Skeletal muscle satellite cell (primary cell): ENCODE data around the gene PLOD1. TPM values are rescaled to one million over a fixed set of nuclear protein-coding genes. Genes with fewer than 3 reads are reported as not detected.
"Not testable (repeated sequence)": the region's sequence is repeated elsewhere in the genome, so short reads cannot be mapped to it uniquely, and the experiment has no call there.

Source experiments
- H3K27me3 ChIP-seq: 2 replicates; pipeline ENCODE4 v1.7.0; 2013; ENCODE audit warnings: low read length; ENCODE audit not compliant: control insufficient read depth, insufficient read depth
- H3K36me3 ChIP-seq: 2 replicates; pipeline ENCODE4 v1.7.0; 2013; ENCODE audit warnings: mild to moderate bottlenecking, control low read depth, low read length; ENCODE audit not compliant: insufficient read depth
- H3K4me1 ChIP-seq: 2 replicates; pipeline ENCODE4 v1.7.0; 2013; ENCODE audit warnings: low read length; ENCODE audit not compliant: control insufficient read depth, insufficient read depth
- H3K4me2 ChIP-seq: 2 replicates; pipeline ENCODE4 v1.7.0; 2013; ENCODE audit warnings: mild to moderate bottlenecking, low read length
- H3K4me3 ChIP-seq: 2 replicates; pipeline ENCODE4 v1.7.0; 2013; ENCODE audit warnings: low read length
- H3K9ac ChIP-seq: 2 replicates; pipeline ENCODE4 v1.7.0; 2013; ENCODE audit warnings: mild to moderate bottlenecking, low read depth, low read length, moderate library complexity
- H3K9me3 ChIP-seq: replicated peaks from 2 replicates; pipeline ENCODE4 v1.7.0; 2013; ENCODE audit warnings: mild to moderate bottlenecking, control low read depth, low read length
- total RNA-seq: library from RNA; depleted of rRNA; stranded (reverse); fragments of >200 nt; gene quantifications from 2 replicates; pipeline ENCODE4 v1.2.3, GENCODE V29; 2012; rRNA removed

Gene PLOD1
- 267 and 303 TPM in 2 replicates for total RNA-seq

- no peaks in the 10 kb centered on the region for H3K27me3 ChIP-seq
- peak within 1 kb of the TSS; percentile 83 for H3K4me3 ChIP-seq
- H3K36me3 ChIP-seq, result peaks cover 10% of the 10 kb centered on the region
- peak within 1 kb of the TSS; percentile 96 for H3K4me2 ChIP-seq
- H3K9me3 ChIP-seq, result no peaks in the 10 kb centered on the region
- H3K4me1 ChIP-seq, result peaks cover 60% of the 10 kb centered on the region
- H3K9ac ChIP-seq, result peak within 1 kb of the TSS; percentile 84
These were observed at the start of gene PLOD1 for GRCh38 chr1:11934302-11935056. TSS of gene PLOD1 (plus strand) at chr1:11934717. CDS start at chr1:11934780, 63 bp downstream.

- H3K4me2 ChIP-seq, result no peak overlapping the region
- H3K4me3 ChIP-seq, result no peak overlapping the region
- H3K9ac ChIP-seq, result no peak overlapping the region
- H3K4me1 ChIP-seq, result no peaks in the 10 kb centered on the region
- H3K36me3 ChIP-seq, result no peaks in the 10 kb centered on the region
- peaks cover 70% of the 10 kb centered on the region for H3K27me3 ChIP-seq
- no peaks in the 10 kb centered on the region for H3K9me3 ChIP-seq
These were observed 48.6 kb upstream of the PLOD1 start for GRCh38 chr1:11885916-11886315.

- Histone ChIP-seq H3K4me2 (no peak overlapping the region), H3K9me3 (no peaks in the 10 kb centered on the region), H3K9ac (no peak overlapping the region), H3K27me3 (peaks cover 70% of the 10 kb centered on the region), H3K36me3 (no peaks in the 10 kb centered on the region), H3K4me1 (no peaks in the 10 kb centered on the region), H3K4me3 (no peak overlapping the region)
These were observed 47.4 kb upstream of the PLOD1 start for GRCh38 chr1:11886986-11887665.

DNA sequence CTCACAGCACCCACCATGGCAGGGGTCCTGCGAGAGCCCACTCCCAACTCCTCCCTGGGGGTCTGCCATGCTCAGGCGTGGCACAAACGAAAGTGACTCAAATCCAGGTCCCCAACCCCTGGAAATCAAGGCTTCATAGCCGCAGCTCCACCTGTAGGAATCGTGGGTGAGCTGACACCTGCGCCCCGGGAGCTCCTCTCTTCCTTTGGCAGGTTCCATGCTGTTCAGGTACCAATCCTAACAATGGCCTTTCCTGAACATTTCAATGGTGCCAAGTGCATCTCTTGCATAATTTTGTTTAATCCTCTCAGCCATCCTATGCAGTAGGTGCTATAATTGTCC lies 46.9 kb upstream of the PLOD1 start:
- H3K4me1 ChIP-seq, result no peaks in the 10 kb centered on the region
- H3K9ac ChIP-seq, result no peak overlapping the region
- H3K27me3 ChIP-seq, result peaks cover 70% of the 10 kb centered on the region
- no peak overlapping the region for H3K4me2 ChIP-seq
- no peak overlapping the region for H3K4me3 ChIP-seq
- no peaks in the 10 kb centered on the region for H3K36me3 ChIP-seq
- no peaks in the 10 kb centered on the region for H3K9me3 ChIP-seq

DNA sequence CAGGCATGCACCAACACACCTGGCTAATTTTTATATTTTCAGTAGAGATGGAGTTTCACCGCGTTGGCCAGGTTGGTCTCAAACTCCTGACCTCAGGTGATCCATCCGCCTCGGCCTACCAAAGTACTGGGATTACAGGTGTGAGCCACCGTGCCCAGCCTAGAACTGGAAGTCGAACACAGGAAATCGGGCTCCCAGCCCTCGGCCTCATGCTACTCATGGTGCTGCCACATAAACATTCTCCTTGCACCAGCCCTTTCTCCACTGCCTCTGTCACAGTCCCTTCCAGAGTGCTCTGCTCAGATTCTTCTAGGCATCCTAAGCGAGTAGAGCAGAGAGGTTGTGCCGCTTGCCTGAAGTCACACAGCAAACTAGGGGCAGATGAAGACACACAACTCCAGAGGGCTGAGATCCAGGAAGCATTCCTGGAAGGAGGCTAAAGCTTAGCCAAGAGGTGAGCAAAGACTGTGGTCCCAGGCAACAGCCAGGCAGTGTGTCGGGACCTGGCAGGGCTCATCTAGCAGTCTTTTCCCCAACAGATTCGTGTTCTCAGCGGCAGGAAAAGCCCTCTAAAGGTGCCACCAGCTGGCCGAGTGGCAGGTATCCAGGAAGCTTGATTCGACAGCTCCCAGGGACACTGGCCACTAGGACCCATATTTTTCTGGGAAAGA lies 46.2 kb upstream of the PLOD1 start:
- peaks cover 64% of the 10 kb centered on the region for H3K27me3 ChIP-seq
- no peak overlapping the region for H3K4me3 ChIP-seq
- no peaks in the 10 kb centered on the region for H3K4me1 ChIP-seq
- no peaks in the 10 kb centered on the region for H3K9me3 ChIP-seq
- H3K9ac ChIP-seq, result no peak overlapping the region
- no peaks in the 10 kb centered on the region for H3K36me3 ChIP-seq
- no peak overlapping the region for H3K4me2 ChIP-seq

GRCh38 chr1:11888877-11889208 lies 45.7 kb upstream of the PLOD1 start:
- no peak overlapping the region for H3K4me2 ChIP-seq
- no peaks in the 10 kb centered on the region for H3K9me3 ChIP-seq

DNA sequence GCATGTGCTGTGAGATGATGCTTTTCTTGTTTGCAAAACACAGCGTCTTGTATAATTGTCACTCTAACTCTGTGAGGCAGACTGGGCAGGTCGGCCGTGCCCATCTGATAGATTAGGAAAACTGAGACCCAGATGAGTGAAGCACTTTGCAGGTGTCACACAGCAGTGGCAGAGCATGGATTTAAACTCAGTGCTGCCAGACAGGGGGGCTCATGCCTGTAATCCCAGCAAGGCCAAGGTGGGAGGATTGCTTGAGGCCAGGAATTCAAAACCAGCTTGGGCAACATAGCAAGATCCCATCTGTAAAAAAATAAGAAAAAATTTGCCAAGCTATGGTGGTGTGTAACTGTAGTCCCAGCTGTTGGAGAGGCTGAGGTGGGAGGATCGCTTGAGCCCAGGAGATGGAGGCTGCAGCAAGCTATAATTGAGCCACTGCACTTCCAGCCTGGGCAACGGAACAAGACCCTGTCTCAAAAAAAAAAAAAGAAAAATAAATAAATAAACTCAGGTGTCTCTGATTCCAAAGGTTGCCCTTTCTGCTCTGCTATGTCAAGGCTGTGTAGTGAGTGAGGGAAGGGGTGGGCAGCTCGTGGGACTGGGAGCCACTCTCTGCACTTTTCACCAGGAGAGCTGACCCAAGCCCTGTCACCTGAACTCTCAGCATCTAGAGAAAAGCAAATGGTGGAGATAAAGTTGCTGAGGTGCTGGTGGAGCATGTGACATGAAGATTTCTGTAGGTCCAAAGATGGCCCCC lies 42.9 kb upstream of the PLOD1 start:
- H3K9ac ChIP-seq, result no peak overlapping the region
- H3K27me3 ChIP-seq, result peaks cover 39% of the 10 kb centered on the region
- H3K4me3 ChIP-seq, result no peak overlapping the region
- no peaks in the 10 kb centered on the region for H3K4me1 ChIP-seq
- H3K4me2 ChIP-seq, result no peak overlapping the region
- no peaks in the 10 kb centered on the region for H3K9me3 ChIP-seq
- H3K36me3 ChIP-seq, result no peaks in the 10 kb centered on the region

More at GRCh38 chr1:11888877-11889208, 45.7 kb upstream of the PLOD1 start:
- H3K27me3 ChIP-seq, result peaks cover 62% of the 10 kb centered on the region
- H3K4me3 ChIP-seq, result no peak overlapping the region
- no peaks in the 10 kb centered on the region for H3K36me3 ChIP-seq
- no peaks in the 10 kb centered on the region for H3K4me1 ChIP-seq
- no peak overlapping the region for H3K9ac ChIP-seq

- Histone ChIP-seq H3K4me2 (no peak overlapping the region), H3K9me3 (no peaks in the 10 kb centered on the region), H3K27me3 (peaks cover 28% of the 10 kb centered on the region), H3K4me1 (no peaks in the 10 kb centered on the region), H3K9ac (no peak overlapping the region), H3K36me3 (no peaks in the 10 kb centered on the region), H3K4me3 (no peak overlapping the region)
These were observed 40.6 kb upstream of the PLOD1 start for GRCh38 chr1:11893907-11894251.

DNA sequence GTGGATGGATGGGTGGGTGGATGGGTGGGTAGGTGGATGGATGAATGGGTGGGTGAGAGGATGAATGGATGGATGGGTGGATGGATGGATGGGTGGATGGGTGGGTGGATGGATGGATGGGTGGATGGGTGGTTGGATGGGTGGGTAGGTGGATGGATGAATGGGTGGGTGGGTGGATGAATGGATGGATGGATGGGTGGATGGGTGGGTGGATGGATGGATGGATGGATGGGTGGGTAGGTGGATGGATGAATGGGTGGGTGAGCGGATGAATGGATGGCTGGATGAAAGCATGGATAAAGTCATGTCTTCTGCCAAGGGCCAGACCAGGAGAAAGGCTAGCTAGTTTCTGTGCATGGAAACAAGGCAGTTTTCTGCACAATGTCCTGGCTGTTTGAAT lies 40.0 kb upstream of the PLOD1 start:
- not testable (repeated sequence) for H3K9me3 ChIP-seq, H3K36me3 ChIP-seq

DNA sequence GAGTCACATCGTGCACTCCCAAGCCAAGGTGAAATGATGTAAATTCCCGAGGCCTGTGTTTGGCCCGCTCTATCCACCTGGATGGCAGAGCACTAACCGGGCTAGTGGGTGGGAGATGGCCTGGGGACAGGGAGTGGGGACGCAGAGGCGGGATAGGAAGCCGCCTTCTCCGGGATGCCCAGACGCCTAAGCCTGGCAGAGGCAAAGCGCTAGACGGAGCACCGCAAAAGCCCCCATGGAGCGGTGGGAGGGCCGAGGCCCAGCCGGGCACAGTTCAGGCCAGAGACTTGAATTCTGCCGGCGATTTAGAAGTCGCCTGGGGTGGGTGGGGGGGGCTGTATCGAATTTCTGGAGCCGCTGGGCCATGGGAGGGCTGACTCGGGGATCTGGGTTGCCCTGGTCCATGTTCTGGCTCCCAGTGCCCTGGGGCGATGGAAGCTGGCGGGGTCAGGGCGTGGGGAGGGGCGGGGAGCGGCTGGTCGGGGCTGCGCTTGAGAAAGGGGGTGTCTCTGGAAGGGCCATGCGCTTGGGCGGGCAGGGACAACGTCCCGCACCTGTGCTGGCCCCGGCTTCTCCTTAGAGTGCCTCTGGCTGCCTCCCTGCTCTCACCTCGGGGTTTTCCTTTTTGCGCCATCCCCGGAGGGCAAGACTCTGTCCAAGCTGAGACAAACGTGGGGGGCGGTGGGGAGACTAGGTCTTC lies 36.3 kb upstream of the PLOD1 start:
- H3K9ac ChIP-seq, result no peak overlapping the region
- H3K4me2 ChIP-seq, result no peak overlapping the region
- no peaks in the 10 kb centered on the region for H3K9me3 ChIP-seq
- H3K27me3 ChIP-seq, result peaks cover 28% of the 10 kb centered on the region
- H3K36me3 ChIP-seq, result no peaks in the 10 kb centered on the region
- no peaks in the 10 kb centered on the region for H3K4me1 ChIP-seq
- no peak overlapping the region for H3K4me3 ChIP-seq

More for the DNA sequence above, 40.0 kb upstream of the PLOD1 start:
- H3K27me3 ChIP-seq, result peaks cover 32% of the 10 kb centered on the region
- H3K9ac ChIP-seq, H3K4me1 ChIP-seq, H3K4me2 ChIP-seq, H3K4me3 ChIP-seq: not testable (repeated sequence)
